Common myeloid progenitor, CD34-positive (primary cell): ENCODE measurements around the gene GSTK1.
A peak's percentile ranks its signal among the peaks of the same experiment; 100 is the strongest.
"Not testable (repeated sequence)": the region's sequence is repeated elsewhere in the genome, so short reads cannot be mapped to it uniquely, and the experiment has no call there.

Experiments
- CTCF ChIA-PET: fragments of 350-600 bp; sonication (Branson Sonifier 250); formaldehyde crosslinking; loops from one replicate; lab custom pipeline; 2021; ENCODE audit warnings: antibody characterized with exemption; lab: Charles Lee
- POLR2A ChIA-PET: fragments of 350-600 bp; sonication (Branson Sonifier 250); formaldehyde crosslinking; loops from one replicate; lab custom pipeline; 2021; ENCODE audit warnings: antibody characterized with exemption; lab: Charles Lee
- DNase-seq, 3 donors: peaks; one replicate each; pipeline versions ENCODE4 v3.0.0 to v3.0.0-alpha.2; 2013
- H3K27ac ChIP-seq, 2 experiments: 1 replicate in 1 of 2; 2 replicates in 1 of 2; pipeline ENCODE4 v1.7.0; 2013; ENCODE audit warnings: inconsistent platforms in 2 of 2, low read length in 2 of 2, mild to moderate bottlenecking in 2 of 2, low read depth in 1 of 2, moderate library complexity in 1 of 2; ENCODE audit not compliant: severe bottlenecking in 2 of 2, insufficient read depth in 1 of 2, poor library complexity in 1 of 2
- H3K27me3 ChIP-seq, 5 experiments: replicated peaks in 2 of 5; 1 replicate in 3 of 5; 2 replicates in 2 of 5; pipeline versions ENCODE4 v1.6.1 to v1.7.0; 2013; ENCODE audit warnings: low read length in 4 of 5, mild to moderate bottlenecking in 2 of 5, moderate library complexity in 2 of 5, inconsistent platforms in 1 of 5; ENCODE audit not compliant: insufficient read depth in 5 of 5, control insufficient read depth in 4 of 5
- H3K36me3 ChIP-seq, 4 experiments: 1 replicate in 2 of 4; 2 replicates in 2 of 4; pipeline versions ENCODE4 v1.6.1 to v1.7.0; 2013; ENCODE audit warnings: low read length in 3 of 4, control low read depth in 1 of 4, mild to moderate bottlenecking in 1 of 4; ENCODE audit not compliant: control insufficient read depth in 4 of 4, insufficient read depth in 4 of 4
- H3K4me1 ChIP-seq, 4 experiments: 1 replicate in 3 of 4; 2 replicates in 1 of 4; pipeline versions ENCODE4 v1.6.1 to v1.7.1; 2013; ENCODE audit warnings: low read length in 3 of 4, mild to moderate bottlenecking in 3 of 4, control low read depth in 1 of 4, inconsistent platforms in 1 of 4, moderate library complexity in 1 of 4; ENCODE audit not compliant: control insufficient read depth in 4 of 4, insufficient read depth in 4 of 4; ENCODE audit errors: control extremely low read depth in 1 of 4
- H3K4me3 ChIP-seq, 7 experiments: 1 replicate in 4 of 7; 2 replicates in 3 of 7; pipeline versions ENCODE4 v1.5.1 to v1.7.0; 2013; ENCODE audit warnings: mild to moderate bottlenecking in 7 of 7, low read length in 6 of 7, moderate library complexity in 6 of 7, inconsistent platforms in 2 of 7, low read depth in 2 of 7, control low read depth in 1 of 7; ENCODE audit not compliant: insufficient read depth in 4 of 7, control insufficient read depth in 1 of 7; ENCODE audit errors: extremely low read depth in 1 of 7
- H3K9me3 ChIP-seq, 5 experiments: 1 replicate in 4 of 5; 2 replicates in 1 of 5; pipeline versions ENCODE4 v1.6.1 to v1.7.1; 2013; ENCODE audit warnings: low read length in 4 of 5, mild to moderate bottlenecking in 2 of 5, inconsistent platforms in 1 of 5, low read depth in 1 of 5, moderate library complexity in 1 of 5; ENCODE audit not compliant: control insufficient read depth in 4 of 5, insufficient read depth in 2 of 5; ENCODE audit errors: control extremely low read depth in 1 of 5
- WGBS: methylation state at CpG from one replicate; pipeline ENCODE4 v1.1.5; 2013; ENCODE audit not compliant: insufficient coverage; 5-methylcytosine and 5-hydroxymethylcytosine counted together

GSTK1 gene

GRCh38 chr7:143264196-143264568 is 941 bp downstream of the GSTK1 start:
- not testable (repeated sequence) for H3K27me3 ChIP-seq, H3K9me3 ChIP-seq, DNase-seq
- ChIA-PET POLR2A (interaction anchor here (1.2 kb wide), 1 partner anchor 37 kb away, joined by 6 read pairs; no protein-coding TSS in a partner anchor), CTCF (interaction anchor here (1.1 to 5.5 kb wide), 4 partner anchors 9 to 24 kb away, joined by 3 to 27 read pairs (median 4); no protein-coding TSS in a partner anchor)
- Histone ChIP-seq H3K27ac (peak overlapping the region in 1 of 2 experiments; percentile 85), H3K4me3 (peak overlapping the region; percentile 82 to 98 (median 96)), H3K36me3 (peaks cover 12 to 37% (median 27%) of the 10 kb centered on the region in 4 experiments), H3K4me1 (peaks cover 4 to 42% (median 28%) of the 10 kb centered on the region in 4 experiments)
- 76% methylated on average over 12 of the region's 15 CpGs for WGBS

DNA sequence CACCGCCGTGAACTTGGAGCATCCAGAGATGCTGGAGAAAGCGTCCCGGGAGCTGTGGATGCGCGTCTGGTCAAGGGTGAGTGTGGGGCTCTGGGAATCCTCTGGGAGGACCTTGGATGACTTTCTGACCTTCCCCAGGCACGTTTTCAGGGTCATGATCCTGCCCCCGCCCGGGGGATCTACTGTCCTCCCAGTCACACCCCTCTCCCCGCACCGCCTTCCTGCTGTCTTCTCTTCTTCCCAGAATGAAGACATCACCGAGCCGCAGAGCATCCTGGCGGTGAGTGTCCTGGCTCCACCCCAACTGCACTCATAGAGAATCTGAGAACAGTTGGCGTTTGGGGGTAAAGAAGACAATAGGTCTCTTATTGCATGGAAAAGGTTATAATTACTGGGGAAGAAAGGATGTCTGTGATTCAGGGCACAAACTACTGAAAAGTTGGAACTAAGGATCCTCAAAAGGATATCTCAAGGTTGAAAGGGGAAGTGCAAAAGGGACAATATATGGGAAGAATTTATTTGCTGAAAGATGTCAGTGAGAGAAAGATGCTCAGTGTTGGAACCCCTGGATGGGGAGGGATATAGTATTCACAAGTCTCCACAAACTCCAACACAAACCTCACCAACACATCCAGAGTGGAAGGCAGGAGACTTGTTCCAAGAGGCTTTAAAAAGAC is 1.9 kb downstream of the GSTK1 start:
- peak overlapping the region in 1 of 2 experiments; percentile 19 for H3K27ac ChIP-seq
- POLR2A ChIA-PET, result no interaction called here
- 91% methylated on average over 13 of the region's 15 CpGs for WGBS

GRCh38 chr7:143269251-143269650 is 6.0 kb downstream of the GSTK1 start:
- POLR2A ChIA-PET, result no interaction called here
- no peak for DNase-seq

More for the DNA sequence above, 1.9 kb downstream of the GSTK1 start:
- H3K9me3 ChIP-seq, result no peaks in the 10 kb centered on the region
- CTCF ChIA-PET, result interaction anchor here (1.0 to 5.5 kb wide), 5 partner anchors 9 to 107 kb away, joined by 3 to 27 read pairs (median 4); no protein-coding TSS in a partner anchor
- H3K27me3 ChIP-seq, result no peaks in the 10 kb centered on the region
- H3K4me3 ChIP-seq, result peak overlapping the region in 2 of 7 experiments; percentile 14 to 97
- peaks cover 21 to 47% (median 35%) of the 10 kb centered on the region in 4 experiments for H3K36me3 ChIP-seq
- DNase-seq, result no peak
- peaks cover 4 to 49% (median 31%) of the 10 kb centered on the region in 4 experiments for H3K4me1 ChIP-seq

GRCh38 chr7:143271240-143271639 is 8.0 kb downstream of the GSTK1 start:
- WGBS, result no CpG with 5 or more reads among the region's 1 CpG
- H3K4me1 ChIP-seq, result peaks cover 0 to 19% (median 10%) of the 10 kb centered on the region in 4 experiments
- H3K4me3 ChIP-seq, result no peak overlapping the region
- DNase-seq, result no peak
- H3K27ac ChIP-seq, result no peak overlapping the region
- POLR2A ChIA-PET, result no interaction called here
- H3K27me3 ChIP-seq, result no peaks in the 10 kb centered on the region
- CTCF ChIA-PET, result interaction anchor here (1.8 kb wide), 1 partner anchor 31 kb away, joined by 4 read pairs; no protein-coding TSS in a partner anchor
- H3K9me3 ChIP-seq, result no peaks in the 10 kb centered on the region
- H3K36me3 ChIP-seq, result peaks cover 17 to 35% (median 31%) of the 10 kb centered on the region in 4 experiments

More at GRCh38 chr7:143269251-143269650, 6.0 kb downstream of the GSTK1 start:
- no peak overlapping the region for H3K4me3 ChIP-seq
- no peaks in the 10 kb centered on the region for H3K27me3 ChIP-seq
- H3K36me3 ChIP-seq, result peaks cover 21 to 47% (median 36%) of the 10 kb centered on the region in 4 experiments
- CTCF ChIA-PET, result interaction anchor here (1.1 to 3.8 kb wide), 5 partner anchors 11 to 37 kb away, joined by 3 to 19 read pairs (median 4); no protein-coding TSS in a partner anchor
- H3K9me3 ChIP-seq, result no peaks in the 10 kb centered on the region
- H3K27ac ChIP-seq, result peak overlapping the region in 1 of 2 experiments; percentile 5
- peaks cover 0 to 32% (median 20%) of the 10 kb centered on the region in 4 experiments for H3K4me1 ChIP-seq
- 40% methylated on average over 5 of the region's 5 CpGs for WGBS

GRCh38 chr7:143272871-143273270 is 9.6 kb downstream of the GSTK1 start:
- Histone ChIP-seq H3K4me3 (no peak overlapping the region), H3K27ac (no peak overlapping the region), H3K36me3 (peaks cover 9 to 23% (median 18%) of the 10 kb centered on the region in 4 experiments), H3K9me3 (no peaks in the 10 kb centered on the region), H3K4me1 (peaks cover 0 to 19% (median 10%) of the 10 kb centered on the region in 4 experiments), H3K27me3 (no peaks in the 10 kb centered on the region)
- ChIA-PET CTCF (interaction anchor here (0.8 to 1.8 kb wide), 2 partner anchors 23 to 32 kb away, joined by 3 to 4 read pairs; no protein-coding TSS in a partner anchor), POLR2A (no interaction called here)
- DNase-seq, result no peak
- WGBS, result no CpG with 5 or more reads among the region's 2 CpGs

DNA sequence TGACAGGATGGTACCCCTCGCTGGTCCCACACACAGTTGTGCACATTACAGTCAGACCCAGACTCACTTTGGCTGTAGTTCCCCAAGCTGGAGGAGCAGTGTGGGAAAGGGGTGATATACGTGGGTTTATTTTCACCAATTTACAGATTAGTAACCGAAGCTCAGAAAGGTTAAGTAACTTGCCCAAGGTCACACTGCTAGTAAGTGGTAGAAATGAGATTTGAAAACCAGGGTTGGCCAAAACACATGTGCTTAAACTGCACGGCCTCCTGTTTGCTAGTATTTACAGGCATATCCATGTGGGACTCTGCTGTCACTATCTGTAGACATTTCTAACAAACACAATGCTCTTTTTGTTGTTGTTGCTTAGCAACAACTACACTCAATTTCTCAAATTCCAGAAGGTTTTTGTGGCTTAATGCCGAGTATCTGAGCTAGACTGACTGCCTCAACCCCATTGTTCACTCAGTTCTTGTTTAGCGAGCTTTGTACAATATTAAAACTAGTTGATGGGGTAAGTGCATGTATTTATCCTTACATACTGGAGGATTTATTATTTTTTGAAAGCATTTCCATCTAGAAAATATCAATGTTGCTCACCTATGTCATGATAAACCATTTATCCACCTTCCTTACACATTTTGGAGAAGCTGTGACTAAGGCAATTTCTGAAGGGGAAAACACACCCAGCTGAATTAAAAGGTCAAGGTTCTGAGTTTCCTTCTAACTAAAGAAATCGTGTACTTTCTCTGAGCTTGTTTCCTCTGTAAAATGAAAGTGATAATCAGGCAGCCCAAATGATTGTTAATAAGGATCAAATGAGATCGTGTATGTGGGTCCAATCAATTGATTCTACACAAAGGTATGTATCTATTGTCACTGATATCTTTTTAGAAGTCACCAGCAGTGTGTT is 16.2 kb downstream of the GSTK1 start:
- Histone ChIP-seq H3K4me3 (no peak overlapping the region), H3K27ac (peak overlapping the region in 1 of 2 experiments; percentile 49), H3K4me1 (peaks cover 0 to 19% (median 13%) of the 10 kb centered on the region in 4 experiments), H3K36me3 (no peaks in the 10 kb centered on the region), H3K27me3 (no peaks in the 10 kb centered on the region), H3K9me3 (no peaks in the 10 kb centered on the region)
- ChIA-PET POLR2A (interaction anchor here (1.2 kb wide), 2 partner anchors 9 to 16 kb away, joined by 3 to 4 read pairs; partner anchors contain the start of genes CASP2 and GSTK1), CTCF (interaction anchor here (0.6 to 2.7 kb wide), 12 partner anchors 9 to 711 kb away, joined by 3 to 19 read pairs (median 3); partner anchors contain the start of genes CASP2 and GSTK1)
- WGBS, result 75% methylated on average over 4 of the region's 8 CpGs
- peak in 2 of 3 donors; percentile 61 to 72 for DNase-seq
